Ishikawa (cell line): Measurements from ENCODE around the gene RSRC2.

Experiments
- CEBPB ChIP-seq: IDR thresholded peaks from 2 replicates; pipeline ENCODE4 v1.6.1; 2012
- CREB1 ChIP-seq: IDR thresholded peaks from 2 replicates; pipeline ENCODE4 v1.6.1; 2012; ENCODE audit warnings: low read depth
- EGR1 ChIP-seq: IDR thresholded peaks from 2 replicates; pipeline ENCODE4 v1.6.1; 2012
- EP300 ChIP-seq: IDR thresholded peaks from 2 replicates; pipeline ENCODE4 v1.6.1; 2012; ENCODE audit warnings: borderline replicate concordance
- FOXM1 ChIP-seq: IDR thresholded peaks from 2 replicates; pipeline ENCODE4 v1.6.1; 2012; ENCODE audit warnings: low read depth, borderline replicate concordance
- MAX ChIP-seq: IDR thresholded peaks from 2 replicates; pipeline ENCODE4 v1.6.1; 2012
- NFIC ChIP-seq: IDR thresholded peaks from 2 replicates; pipeline ENCODE4 v1.6.1; 2012
- RAD21 ChIP-seq: IDR thresholded peaks from 2 replicates; pipeline ENCODE4 v1.6.1; 2012; ENCODE audit warnings: low read depth
- REST ChIP-seq: IDR thresholded peaks from 2 replicates; pipeline ENCODE4 v1.6.1; 2012; ENCODE audit warnings: low read depth, mild to moderate bottlenecking
- TAF1 ChIP-seq: IDR thresholded peaks from 2 replicates; pipeline ENCODE4 v1.6.1; 2012; ENCODE audit warnings: low read depth, mild to moderate bottlenecking
- TCF12 ChIP-seq: IDR thresholded peaks from 2 replicates; pipeline ENCODE4 v1.6.1; 2012; ENCODE audit warnings: low read depth
- TEAD4 ChIP-seq: IDR thresholded peaks from 2 replicates; pipeline ENCODE4 v1.6.1; 2012
- USF1 ChIP-seq: IDR thresholded peaks from 2 replicates; pipeline ENCODE4 v1.6.1; 2012
- YY1 ChIP-seq: IDR thresholded peaks from 2 replicates; pipeline ENCODE4 v1.6.1; 2012; ENCODE audit warnings: low read depth
- ZBTB7A ChIP-seq: IDR thresholded peaks from 2 replicates; pipeline ENCODE4 v1.6.1; 2012; ENCODE audit warnings: low read depth

RSRC2 gene

GRCh38 chr12:122560138-122560537 is 33.4 kb upstream of the RSRC2 start:
- TF ChIP-seq FOXM1 (no peak), TCF12 (no peak), TEAD4 (no peak)

GRCh38 chr12:122558745-122559641 is 32.3 kb upstream of the RSRC2 start:
- TF ChIP-seq FOXM1 (no peak), TAF1 (no peak), CEBPB (no peak), CREB1 (no peak), ZBTB7A (no peak), USF1 (no peak), YY1 (no peak)

- no peak for TF ChIP-seq EGR1
- TF ChIP-seq TEAD4 = no peak
- no peak for TF ChIP-seq REST
Measured at GRCh38 chr12:122547330-122547729, 20.6 kb upstream of the RSRC2 start.

GRCh38 chr12:122545855-122546254 is 19.1 kb upstream of the RSRC2 start:
- TF ChIP-seq YY1 (no peak), TAF1 (no peak), MAX (no peak), REST (no peak), RAD21 (no peak), TCF12 (no peak), CREB1 (no peak), USF1 (no peak), ZBTB7A (no peak), NFIC (no peak), EP300 (no peak)

- no peak for TF ChIP-seq TCF12
- no peak for TF ChIP-seq EGR1
- TF ChIP-seq NFIC = no peak
- no peak for TF ChIP-seq FOXM1
- TF ChIP-seq TAF1 = no peak
- no peak for TF ChIP-seq MAX
- TF ChIP-seq EP300 = no peak
Measured at GRCh38 chr12:122544537-122544936, 17.8 kb upstream of the RSRC2 start.

GRCh38 chr12:122538496-122538895 is 11.8 kb upstream of the RSRC2 start:
- TF ChIP-seq NFIC = no peak

- TF ChIP-seq RAD21 (no peak), TEAD4 (0 out of 2 replicates have a peak, but pooled peaks have one; percentile 23), FOXM1 (no peak)
Measured at GRCh38 chr12:122537021-122537420, 10.3 kb upstream of the RSRC2 start.
